Panc1 (cell line): ENCODE measurements around the gene SETD1B. TPM values are rescaled to one million over a fixed set of nuclear protein-coding genes. Genes with fewer than 3 reads are reported as not detected.

Source experiments
- ATAC-seq: fragments of 200-7000 bp; cut with Tn5 transposase; 2 replicates; pipeline ENCODE4 v1.9.1; 2020; ENCODE audit warnings: mild to moderate bottlenecking, moderate library complexity
- BruUV-seq: library from RNA; stranded (reverse); fragments of 400-500 nt; replicated peaks from 2 replicates; lab custom pipeline; 2021; lab: Mats Ljungman, UMichigan
- CTCF ChIA-PET: fragments of 300-600 bp; sonication (Branson Sonifier 250); formaldehyde crosslinking; loops from one replicate; lab custom pipeline; 2022; ENCODE audit warnings: antibody characterized with exemption; lab: Charles Lee
- POLR2A ChIA-PET: fragments of 300-600 bp; sonication (Branson Sonifier 250); formaldehyde crosslinking; loops from one replicate; lab custom pipeline; 2022; ENCODE audit warnings: antibody characterized with exemption; lab: Charles Lee
- DNase-seq: peaks from one replicate; pipeline ENCODE4 v3.0.0-alpha.2; 2010; ENCODE audit warnings: low read depth, low spot score
- H3K27ac ChIP-seq: 2 replicates; pipeline ENCODE4 v1.5.1; 2011; ENCODE audit warnings: mild to moderate bottlenecking, low read length, inconsistent platforms
- H3K27me3 ChIP-seq: fragments of 200-500 bp; sonication (Bioruptor generic); 2 replicates; pipeline ENCODE4 v1.6.0; 2014; ENCODE audit warnings: low read length, inconsistent platforms; ENCODE audit not compliant: control insufficient read depth, insufficient read depth
- H3K36me3 ChIP-seq: fragments of 200-500 bp; sonication (Bioruptor generic); 2 replicates; pipeline ENCODE4 v1.5.1; 2014; ENCODE audit warnings: inconsistent platforms, mild to moderate bottlenecking, low read length, moderate library complexity; ENCODE audit not compliant: control insufficient read depth, insufficient read depth
- H3K4me1 ChIP-seq: 2 replicates; pipeline ENCODE4 v1.5.1; 2011; ENCODE audit warnings: inconsistent platforms, mild to moderate bottlenecking, low read length, moderate library complexity; ENCODE audit not compliant: control insufficient read depth, insufficient read depth
- H3K4me3 ChIP-seq, 2 experiments: 2 replicates each; pipeline ENCODE4 v1.5.1; 2011 to 2012; ENCODE audit warnings: low read depth in 2 of 2, low read length in 2 of 2, mild to moderate bottlenecking in 2 of 2, inconsistent platforms in 1 of 2, moderate library complexity in 1 of 2
- H3K9me3 ChIP-seq: fragments of 200-500 bp; sonication (Bioruptor generic); 2 replicates; pipeline ENCODE4 v1.5.1; 2014; ENCODE audit warnings: low read depth, mild to moderate bottlenecking, inconsistent platforms, low read length, moderate library complexity; ENCODE audit not compliant: control insufficient read depth, insufficient read depth
- POLR2AphosphoS5 ChIP-seq: IDR thresholded peaks from 2 replicates; pipeline ENCODE4 v1.6.1; 2012; ENCODE audit warnings: mild to moderate bottlenecking, low read depth, low read length, moderate library complexity
- REST ChIP-seq, 2 experiments: IDR thresholded peaks; 2 replicates each; pipeline ENCODE4 v1.6.1; 2011 to 2012; ENCODE audit warnings: low read depth in 2 of 2, control low read depth in 1 of 2, low read length in 1 of 2, mild to moderate bottlenecking in 1 of 2, moderate library complexity in 1 of 2; ENCODE audit not compliant: insufficient read depth in 1 of 2
- SIN3A ChIP-seq: IDR thresholded peaks from 2 replicates; pipeline ENCODE4 v1.6.1; 2012; ENCODE audit warnings: low read depth, mild to moderate bottlenecking, low read length, moderate library complexity, borderline replicate concordance; ENCODE audit not compliant: insufficient read depth
- TCF7L2 ChIP-seq: IDR thresholded peaks from 2 replicates; pipeline ENCODE4 v1.6.1; 2011; ENCODE audit warnings: mild to moderate bottlenecking, low read depth, low read length, inconsistent platforms
- in situ Hi-C: cut with HindIII; loops from 2 replicates; pipeline ENCODE4 v1.10.0; 2016; ENCODE audit warnings: low sequenced_read_pairs, low pct_unique_long_range_greater_than_20kb
- intact Hi-C: fragments of 100-400 bp; cut with micrococcal nuclease; formaldehyde crosslinking; loops from one replicate; pipeline ENCODE4 v1.10.0; 2022; ENCODE audit not compliant: unreplicated experiment
- total RNA-seq: library from RNA; stranded (reverse); gene quantifications from one replicate; pipeline ENCODE4 v1.2.1, GENCODE V29; 2021; ENCODE audit not compliant: unreplicated experiment
- TF ChIP-seq, protein P1 (sequence below): fragments of 450-650 bp; IDR thresholded peaks from 2 replicates; pipeline ENCODE4 v1.5.1; 2017; ENCODE audit warnings: mild to moderate bottlenecking

The SETD1B gene
- total RNA-seq, 1 experiment from 2014 or later: 31.2 TPM

DNA sequence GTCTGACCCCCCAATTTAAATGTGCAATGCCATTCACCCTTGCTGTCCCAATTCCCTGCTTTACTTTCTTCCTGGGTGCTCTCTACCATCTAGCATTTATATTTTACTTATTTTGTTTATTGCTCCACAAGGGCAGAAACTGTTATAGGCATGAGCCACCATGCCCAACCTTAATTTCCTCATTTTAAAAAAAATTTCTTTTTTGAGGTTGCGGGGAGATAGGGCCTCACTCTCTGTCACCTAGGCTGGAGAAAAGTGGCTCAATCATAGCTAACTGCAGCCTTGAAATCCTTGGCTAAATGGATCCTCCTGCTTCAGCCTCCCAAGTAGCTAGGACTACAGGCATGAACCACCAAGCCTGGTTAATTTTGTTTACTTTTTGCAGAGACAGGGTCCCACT lies 41.9 kb downstream of the SETD1B start:
- in situ Hi-C loops (no loop called here), intact Hi-C loops (no loop called here)
- peaks cover 8% of the 10 kb centered on the region; the same call in 1 of the 2 replicates for H3K4me1 ChIP-seq
- no peaks in the 10 kb centered on the region for H3K27me3 ChIP-seq
- POLR2A ChIA-PET: no interaction called here
- no peaks in the 10 kb centered on the region for H3K9me3 ChIP-seq
- H3K36me3 ChIP-seq: no peaks in the 10 kb centered on the region
- H3K4me3 ChIP-seq: no peak overlapping the region
- DNase-seq: no peak
- TF ChIP-seq TCF7L2: no peak
- TF ChIP-seq REST (IDR thresholded peaks at IDR 0.05; ENCODE audit: insufficient read depth in 1 of 2, low read depth in 2 of 2, low read length in 1 of 2): no peak
- TF ChIP-seq SIN3A: no peak
- no peak for TF ChIP-seq POLR2AphosphoS5
- TF ChIP-seq, protein P1, sequence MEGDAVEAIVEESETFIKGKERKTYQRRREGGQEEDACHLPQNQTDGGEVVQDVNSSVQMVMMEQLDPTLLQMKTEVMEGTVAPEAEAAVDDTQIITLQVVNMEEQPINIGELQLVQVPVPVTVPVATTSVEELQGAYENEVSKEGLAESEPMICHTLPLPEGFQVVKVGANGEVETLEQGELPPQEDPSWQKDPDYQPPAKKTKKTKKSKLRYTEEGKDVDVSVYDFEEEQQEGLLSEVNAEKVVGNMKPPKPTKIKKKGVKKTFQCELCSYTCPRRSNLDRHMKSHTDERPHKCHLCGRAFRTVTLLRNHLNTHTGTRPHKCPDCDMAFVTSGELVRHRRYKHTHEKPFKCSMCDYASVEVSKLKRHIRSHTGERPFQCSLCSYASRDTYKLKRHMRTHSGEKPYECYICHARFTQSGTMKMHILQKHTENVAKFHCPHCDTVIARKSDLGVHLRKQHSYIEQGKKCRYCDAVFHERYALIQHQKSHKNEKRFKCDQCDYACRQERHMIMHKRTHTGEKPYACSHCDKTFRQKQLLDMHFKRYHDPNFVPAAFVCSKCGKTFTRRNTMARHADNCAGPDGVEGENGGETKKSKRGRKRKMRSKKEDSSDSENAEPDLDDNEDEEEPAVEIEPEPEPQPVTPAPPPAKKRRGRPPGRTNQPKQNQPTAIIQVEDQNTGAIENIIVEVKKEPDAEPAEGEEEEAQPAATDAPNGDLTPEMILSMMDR: no peak
- no peak for ATAC-seq
- H3K27ac ChIP-seq: no peak overlapping the region
- CTCF ChIA-PET: no interaction called here
- BruUV-seq: no TSS peak

GRCh38 chr12:121849211-121849610 lies 45.4 kb downstream of the SETD1B start:
- no peaks in the 10 kb centered on the region for H3K4me1 ChIP-seq
- in situ Hi-C loops (no loop called here), intact Hi-C loops (no loop called here)
- no peaks in the 10 kb centered on the region for H3K27me3 ChIP-seq
- no peak overlapping the region for H3K27ac ChIP-seq
- ATAC-seq: no peak
- H3K36me3 ChIP-seq: no peaks in the 10 kb centered on the region
- no peaks in the 10 kb centered on the region for H3K9me3 ChIP-seq
- POLR2A ChIA-PET: no interaction called here
- DNase-seq: no peak
- no peak for TF ChIP-seq TCF7L2
- TF ChIP-seq SIN3A: no peak
- TF ChIP-seq, protein P1: no peak
- no peak for TF ChIP-seq REST (IDR thresholded peaks at IDR 0.05; ENCODE audit: insufficient read depth in 1 of 2, low read depth in 2 of 2, low read length in 1 of 2)
- no TSS peak for BruUV-seq
- H3K4me3 ChIP-seq: no peak overlapping the region
- CTCF ChIA-PET: no interaction called here
